GM19043 (cell line): ENCODE results near the gene SLC2A10.

Experiments
- ATAC-seq: cut with Tn5 transposase; IDR thresholded peaks from one replicate; pipeline ENCODE4 v1.9.1; 2021; ENCODE audit warnings: low read depth; ENCODE audit not compliant: unreplicated experiment

SLC2A10 gene

GRCh38 chr20:46701986-46702385, 7.5 kb upstream of the SLC2A10 start:
- ATAC-seq, result no peak

- no peak for ATAC-seq
These were observed 6.8 kb upstream of the SLC2A10 start for GRCh38 chr20:46702447-46703203.

- no peak for ATAC-seq
These were observed 6.0 kb upstream of the SLC2A10 start for GRCh38 chr20:46703435-46703834.

GRCh38 chr20:46704714-46705377, 4.6 kb upstream of the SLC2A10 start:
- ATAC-seq, result no peak

GRCh38 chr20:46705378-46705729, 4.1 kb upstream of the SLC2A10 start:
- no peak for ATAC-seq

GRCh38 chr20:46706242-46706641, 3.2 kb upstream of the SLC2A10 start:
- no peak for ATAC-seq

GRCh38 chr20:46708172-46708860, 1.1 kb upstream of the SLC2A10 start:
- ATAC-seq, result no peak

- no peak for ATAC-seq
These were observed 392 bp upstream of the SLC2A10 start for GRCh38 chr20:46709055-46709458.

- ATAC-seq, result no peak
These were observed 884 bp downstream of the SLC2A10 start for GRCh38 chr20:46710153-46710913.

- no peak for ATAC-seq
These were observed 2.7 kb downstream of the SLC2A10 start for GRCh38 chr20:46712056-46712636.

GRCh38 chr20:46713957-46714834, 4.7 kb downstream of the SLC2A10 start:
- ATAC-seq, result no peak

- ATAC-seq, result no peak
These were observed 5.9 kb downstream of the SLC2A10 start for GRCh38 chr20:46715292-46715756.

- no peak for ATAC-seq
These were observed 8.5 kb downstream of the SLC2A10 start for GRCh38 chr20:46717818-46718541.

- ATAC-seq, result no peak
These were observed 10.6 kb downstream of the SLC2A10 start for GRCh38 chr20:46720019-46720418.

GRCh38 chr20:46720776-46721425, 11.5 kb downstream of the SLC2A10 start:
- no peak for ATAC-seq

- no peak for ATAC-seq
These were observed 12.0 kb downstream of the SLC2A10 start for GRCh38 chr20:46721476-46721875.

GRCh38 chr20:46722450-46722849, 13.0 kb downstream of the SLC2A10 start:
- no peak for ATAC-seq

- no peak for ATAC-seq
These were observed 13.6 kb downstream of the SLC2A10 start for GRCh38 chr20:46723039-46723438.
